SH-SY5Y (cell line): Measurements from ENCODE around the gene CREBBP.

Source experiments
- GATA2 ChIP-seq: IDR thresholded peaks from 2 replicates; pipeline ENCODE4 v1.6.1; 2011; ENCODE audit warnings: mild to moderate bottlenecking, low read depth, low read length
- GATA3 ChIP-seq: IDR thresholded peaks from 2 replicates; pipeline ENCODE4 v1.6.1; 2011; ENCODE audit warnings: low read depth, mild to moderate bottlenecking, low read length, moderate library complexity

GRCh38 chr16:3717235-3718018 is 163.1 kb downstream of the CREBBP start, which contains the start of gene TRAP1:
- no peak for TF ChIP-seq GATA2
- TF ChIP-seq GATA3: no peak
